ENCODE results near the gene OR2T5. TPM values are rescaled to one million over a fixed set of nuclear protein-coding genes. Genes with fewer than 3 reads are reported as not detected.
"Not testable (repeated sequence)": the region's sequence is repeated elsewhere in the genome, so short reads cannot be mapped to it uniquely, and the experiment has no call there.

The OR2T5 gene
- total RNA-seq: not detected in 2 replicates
- long read RNA-seq: 0 reads

- H3K27me3 Mint-ChIP-seq (ENCODE audit: unreplicated experiment); H3K4me1 Mint-ChIP-seq (ENCODE audit: unreplicated experiment); DNase-seq (ENCODE audit: extremely low spot score, unreplicated experiment); H3K36me3 Mint-ChIP-seq (ENCODE audit: unreplicated experiment); H3K27ac Mint-ChIP-seq (ENCODE audit: unreplicated experiment); H3K4me3 Mint-ChIP-seq (ENCODE audit: unreplicated experiment); H3K9me3 Mint-ChIP-seq (ENCODE audit: unreplicated experiment): not testable (repeated sequence)
These were observed at the start of gene OR2T5 for GRCh38 chr1:248488289-248488688. Gene OR2T5, plus strand, starts transcription at chr1:248488589. Its CDS starts 0 bp downstream, at chr1:248488589.

GRCh38 chr1:248438668-248439067 is 49.7 kb upstream of the OR2T5 start:
- H3K4me3 Mint-ChIP-seq (ENCODE audit: unreplicated experiment); H3K27ac Mint-ChIP-seq (ENCODE audit: unreplicated experiment); DNase-seq (ENCODE audit: extremely low spot score, unreplicated experiment); H3K27me3 Mint-ChIP-seq (ENCODE audit: unreplicated experiment); H3K4me1 Mint-ChIP-seq (ENCODE audit: unreplicated experiment); H3K36me3 Mint-ChIP-seq (ENCODE audit: unreplicated experiment): not testable (repeated sequence)
- H3K9me3 Mint-ChIP-seq (ENCODE audit: unreplicated experiment): peaks cover 23% of the 10 kb centered on the region

- H3K4me1 Mint-ChIP-seq (ENCODE audit: unreplicated experiment); DNase-seq (ENCODE audit: extremely low spot score, unreplicated experiment); H3K27me3 Mint-ChIP-seq (ENCODE audit: unreplicated experiment); H3K4me3 Mint-ChIP-seq (ENCODE audit: unreplicated experiment); H3K27ac Mint-ChIP-seq (ENCODE audit: unreplicated experiment); H3K36me3 Mint-ChIP-seq (ENCODE audit: unreplicated experiment): not testable (repeated sequence)
- H3K9me3 Mint-ChIP-seq (ENCODE audit: unreplicated experiment): peaks cover 26% of the 10 kb centered on the region
These were observed 49.1 kb upstream of the OR2T5 start for GRCh38 chr1:248439283-248439682.

GRCh38 chr1:248442500-248443277 is 45.7 kb upstream of the OR2T5 start:
- H3K4me1 Mint-ChIP-seq (ENCODE audit: unreplicated experiment); H3K27ac Mint-ChIP-seq (ENCODE audit: unreplicated experiment); DNase-seq (ENCODE audit: extremely low spot score, unreplicated experiment); H3K4me3 Mint-ChIP-seq (ENCODE audit: unreplicated experiment); H3K27me3 Mint-ChIP-seq (ENCODE audit: unreplicated experiment); H3K36me3 Mint-ChIP-seq (ENCODE audit: unreplicated experiment): not testable (repeated sequence)
- H3K9me3 Mint-ChIP-seq (ENCODE audit: unreplicated experiment): peaks cover 37% of the 10 kb centered on the region

DNA sequence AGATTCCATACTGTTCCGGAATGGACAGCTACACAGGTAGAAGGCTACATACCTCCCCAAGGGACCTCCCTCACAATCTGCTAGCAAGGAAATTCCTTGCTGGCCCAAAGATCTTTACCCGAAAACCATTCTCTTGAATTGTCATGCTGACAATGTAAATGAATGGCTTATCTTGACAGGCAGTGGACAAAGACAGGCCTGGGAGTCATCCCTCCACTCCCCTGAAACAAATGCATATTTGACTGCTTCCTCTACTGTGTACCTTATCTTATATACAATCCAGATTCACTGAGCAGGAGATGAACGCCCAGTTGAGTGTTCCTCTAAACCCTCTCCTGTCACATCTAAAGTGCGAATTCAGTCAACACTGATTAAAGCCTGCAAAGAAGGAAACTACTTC is 43.8 kb upstream of the OR2T5 start:
- not testable (repeated sequence) for DNase-seq (ENCODE audit: extremely low spot score, unreplicated experiment); H3K27me3 Mint-ChIP-seq (ENCODE audit: unreplicated experiment); H3K36me3 Mint-ChIP-seq (ENCODE audit: unreplicated experiment); H3K27ac Mint-ChIP-seq (ENCODE audit: unreplicated experiment); H3K4me3 Mint-ChIP-seq (ENCODE audit: unreplicated experiment); H3K4me1 Mint-ChIP-seq (ENCODE audit: unreplicated experiment)
- peaks cover 32% of the 10 kb centered on the region for H3K9me3 Mint-ChIP-seq (ENCODE audit: unreplicated experiment)

DNA sequence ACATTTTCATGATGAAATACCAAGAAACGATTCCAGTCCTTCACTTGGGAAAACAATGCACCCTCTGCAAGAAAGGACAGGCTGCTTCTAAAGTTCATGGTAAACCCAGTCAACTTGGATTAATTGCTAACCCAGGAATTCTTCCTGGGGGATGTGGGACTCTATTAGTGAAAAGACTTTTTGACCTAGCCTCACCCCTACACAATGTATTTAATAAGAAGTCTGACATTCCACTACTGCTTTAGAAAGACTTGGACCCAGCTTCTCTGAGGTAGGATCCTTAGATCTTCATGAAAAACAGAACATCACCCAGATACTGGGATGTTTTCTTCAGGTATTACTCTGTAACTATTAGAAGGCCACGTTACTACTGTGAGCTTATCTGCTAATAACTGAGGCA is 43.0 kb upstream of the OR2T5 start, which contains the start of gene OR2T2:
Gene OR2T2, plus strand, starts transcription at position 239 of the 400 bp plus-strand sequence. CDS start 7,161 bp downstream, outside the sequence.
- not testable (repeated sequence) for H3K36me3 Mint-ChIP-seq (ENCODE audit: unreplicated experiment); H3K4me1 Mint-ChIP-seq (ENCODE audit: unreplicated experiment); DNase-seq (ENCODE audit: extremely low spot score, unreplicated experiment); H3K4me3 Mint-ChIP-seq (ENCODE audit: unreplicated experiment); H3K27me3 Mint-ChIP-seq (ENCODE audit: unreplicated experiment); H3K27ac Mint-ChIP-seq (ENCODE audit: unreplicated experiment)
- H3K9me3 Mint-ChIP-seq (ENCODE audit: unreplicated experiment): peaks cover 30% of the 10 kb centered on the region

- H3K4me3 Mint-ChIP-seq (ENCODE audit: unreplicated experiment); DNase-seq (ENCODE audit: extremely low spot score, unreplicated experiment); H3K36me3 Mint-ChIP-seq (ENCODE audit: unreplicated experiment); H3K27me3 Mint-ChIP-seq (ENCODE audit: unreplicated experiment); H3K27ac Mint-ChIP-seq (ENCODE audit: unreplicated experiment); H3K4me1 Mint-ChIP-seq (ENCODE audit: unreplicated experiment): not testable (repeated sequence)
- H3K9me3 Mint-ChIP-seq (ENCODE audit: unreplicated experiment): peaks cover 17% of the 10 kb centered on the region
These were observed 39.8 kb upstream of the OR2T5 start for GRCh38 chr1:248448409-248449074.

DNA sequence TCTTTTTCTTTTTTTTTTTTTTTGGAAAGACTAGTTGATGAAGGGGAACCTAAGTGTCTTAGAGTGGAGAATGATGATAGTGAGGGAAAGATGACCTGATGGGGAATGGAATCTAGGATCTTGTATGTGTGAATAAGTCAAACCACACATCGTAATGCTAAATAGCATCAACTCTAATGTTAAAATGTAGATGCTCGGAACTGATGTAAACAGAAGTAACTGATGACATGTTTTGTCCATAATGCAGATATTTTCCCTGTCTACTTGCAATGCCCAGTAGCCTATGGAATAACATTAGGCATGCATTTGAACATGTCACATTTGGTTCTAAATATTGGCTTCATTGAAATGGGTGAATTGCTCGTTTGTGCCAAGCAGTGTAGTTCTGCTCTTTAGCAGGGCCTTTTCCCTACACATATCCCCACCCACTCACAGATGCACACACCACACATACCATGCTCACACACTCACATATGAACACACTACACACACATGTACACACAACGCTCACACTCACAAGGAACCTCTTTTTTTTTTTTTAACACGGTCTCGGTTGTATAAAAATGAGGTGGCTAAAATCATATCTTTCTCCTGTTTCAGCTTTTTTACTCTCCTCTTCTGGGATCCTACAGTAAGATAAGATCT is 38.4 kb upstream of the OR2T5 start:
- H3K4me1 Mint-ChIP-seq (ENCODE audit: unreplicated experiment); H3K27ac Mint-ChIP-seq (ENCODE audit: unreplicated experiment); DNase-seq (ENCODE audit: extremely low spot score, unreplicated experiment); H3K4me3 Mint-ChIP-seq (ENCODE audit: unreplicated experiment); H3K9me3 Mint-ChIP-seq (ENCODE audit: unreplicated experiment); H3K36me3 Mint-ChIP-seq (ENCODE audit: unreplicated experiment); H3K27me3 Mint-ChIP-seq (ENCODE audit: unreplicated experiment): not testable (repeated sequence)

DNA sequence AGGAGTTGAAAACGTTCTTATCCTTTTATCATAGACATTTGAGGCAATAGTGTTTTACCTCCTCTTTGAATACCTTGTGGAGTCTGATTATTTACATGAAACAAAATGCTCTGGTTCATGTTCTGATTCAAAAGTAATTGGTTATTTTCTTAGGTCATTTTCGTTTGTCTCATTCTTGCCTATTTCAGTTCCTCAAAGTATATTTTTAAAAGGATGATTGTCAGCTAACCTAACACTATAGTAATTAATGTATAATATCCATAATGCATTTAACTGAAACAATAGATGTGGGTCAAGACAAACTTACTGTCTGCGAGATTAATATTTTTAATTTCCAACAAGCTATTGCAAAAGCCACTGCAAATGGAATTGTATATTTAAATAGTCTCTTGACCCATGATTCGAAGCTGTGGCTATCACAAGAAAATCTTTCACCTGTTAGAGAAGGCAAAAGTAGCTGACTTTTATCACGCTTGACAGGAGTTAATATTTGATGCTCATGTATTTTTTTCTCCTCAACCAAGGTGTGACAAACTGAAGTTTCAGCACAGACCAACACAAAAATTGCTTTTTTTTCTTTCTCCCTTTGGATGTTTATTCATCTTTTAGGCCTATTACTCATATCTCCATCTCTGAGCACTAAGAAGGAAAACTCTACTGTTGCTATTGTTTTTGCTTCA is 37.8 kb upstream of the OR2T5 start:
- H3K36me3 Mint-ChIP-seq (ENCODE audit: unreplicated experiment); H3K9me3 Mint-ChIP-seq (ENCODE audit: unreplicated experiment); H3K27ac Mint-ChIP-seq (ENCODE audit: unreplicated experiment); H3K4me1 Mint-ChIP-seq (ENCODE audit: unreplicated experiment); H3K27me3 Mint-ChIP-seq (ENCODE audit: unreplicated experiment); DNase-seq (ENCODE audit: extremely low spot score, unreplicated experiment); H3K4me3 Mint-ChIP-seq (ENCODE audit: unreplicated experiment): not testable (repeated sequence)

DNA sequence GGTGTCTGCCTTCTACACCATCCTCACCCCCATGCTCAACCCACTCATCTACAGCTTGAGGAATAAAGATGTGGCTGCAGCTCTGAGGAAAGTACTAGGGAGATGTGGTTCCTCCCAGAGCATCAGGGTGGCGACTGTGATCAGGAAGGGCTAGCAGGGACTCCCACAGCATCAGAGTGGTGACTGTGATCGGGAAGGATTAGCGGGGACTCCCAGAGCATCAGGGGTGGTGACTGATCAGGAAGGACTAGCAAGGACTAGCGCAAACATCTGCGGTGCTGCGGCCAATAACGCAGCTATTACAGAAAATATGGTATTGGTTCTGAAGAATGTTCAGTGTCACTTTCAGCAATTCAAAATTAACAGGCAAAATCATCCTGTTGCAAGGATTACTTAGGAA is 34.8 kb upstream of the OR2T5 start:
- H3K4me3 Mint-ChIP-seq (ENCODE audit: unreplicated experiment); DNase-seq (ENCODE audit: extremely low spot score, unreplicated experiment); H3K4me1 Mint-ChIP-seq (ENCODE audit: unreplicated experiment); H3K9me3 Mint-ChIP-seq (ENCODE audit: unreplicated experiment); H3K27ac Mint-ChIP-seq (ENCODE audit: unreplicated experiment); H3K36me3 Mint-ChIP-seq (ENCODE audit: unreplicated experiment); H3K27me3 Mint-ChIP-seq (ENCODE audit: unreplicated experiment): not testable (repeated sequence)

GRCh38 chr1:248455045-248455444 is 33.3 kb upstream of the OR2T5 start:
- H3K9me3 Mint-ChIP-seq (ENCODE audit: unreplicated experiment): peaks cover 19% of the 10 kb centered on the region
- H3K4me3 Mint-ChIP-seq (ENCODE audit: unreplicated experiment); DNase-seq (ENCODE audit: extremely low spot score, unreplicated experiment); H3K36me3 Mint-ChIP-seq (ENCODE audit: unreplicated experiment); H3K27me3 Mint-ChIP-seq (ENCODE audit: unreplicated experiment); H3K4me1 Mint-ChIP-seq (ENCODE audit: unreplicated experiment); H3K27ac Mint-ChIP-seq (ENCODE audit: unreplicated experiment): not testable (repeated sequence)
